Astrocyte (in vitro differentiated cells and primary cell): ENCODE measurements around the gene PRSS33. TPM values are rescaled to one million over a fixed set of nuclear protein-coding genes. Genes with fewer than 3 reads are reported as not detected.

ENCODE experiments used
- DNase-seq: peaks from one replicate; pipeline ENCODE4 v3.0.0-alpha.2; 2010; ENCODE audit warnings: low read depth
- FAIRE-seq: peaks from 2 replicates; lab custom pipeline; 2011; peaks lifted over from hg19 to GRCh38; lab: Jason Lieb, UNC
- H2AFZ ChIP-seq: 2 replicates; pipeline ENCODE4 v1.6.0; 2012; ENCODE audit warnings: low read depth, low read length, inconsistent platforms
- H3K27ac ChIP-seq: 2 replicates; pipeline ENCODE4 v1.5.1; 2011; ENCODE audit warnings: low read depth, low read length, inconsistent platforms
- H3K27me3 ChIP-seq: 2 replicates; pipeline ENCODE4 v1.6.0; 2011; ENCODE audit warnings: low read length, inconsistent platforms; ENCODE audit not compliant: insufficient read depth
- H3K36me3 ChIP-seq: 2 replicates; pipeline ENCODE4 v1.5.1; 2011; ENCODE audit warnings: low read length, inconsistent platforms; ENCODE audit not compliant: insufficient read depth
- H3K4me1 ChIP-seq: 2 replicates; pipeline ENCODE4 v1.5.1; 2011; ENCODE audit warnings: low read length, inconsistent platforms; ENCODE audit not compliant: insufficient read depth
- H3K4me2 ChIP-seq: 2 replicates; pipeline ENCODE4 v1.6.0; 2012; ENCODE audit warnings: low read length, inconsistent platforms
- H3K4me3 ChIP-seq: 2 replicates; pipeline ENCODE4 v1.5.1; 2011; ENCODE audit warnings: low read depth, mild to moderate bottlenecking, low read length, inconsistent platforms; ENCODE audit not compliant: insufficient read depth
- H3K79me2 ChIP-seq: 2 replicates; pipeline ENCODE4 v1.6.0; 2012; ENCODE audit warnings: mild to moderate bottlenecking, low read length, inconsistent platforms; ENCODE audit not compliant: insufficient read depth
- H3K9ac ChIP-seq: 2 replicates; pipeline ENCODE4 v1.6.0; 2012; ENCODE audit warnings: mild to moderate bottlenecking, low read length, inconsistent platforms
- H3K9me3 ChIP-seq: 2 replicates; pipeline ENCODE4 v1.5.1; 2012; ENCODE audit warnings: low read depth, mild to moderate bottlenecking, low read length, inconsistent platforms; ENCODE audit not compliant: insufficient read depth
- H4K20me1 ChIP-seq: 2 replicates; pipeline ENCODE4 v1.6.0; 2012; ENCODE audit warnings: low read length, inconsistent platforms; ENCODE audit not compliant: insufficient read depth
- H3K27ac Mint-ChIP-seq: one replicate; pipeline ENCODE4 v1.8.0; 2021; ENCODE audit warnings: mild to moderate bottlenecking, mixed read lengths; ENCODE audit not compliant: unreplicated experiment
- H3K27me3 Mint-ChIP-seq: one replicate; pipeline ENCODE4 v1.8.0; 2021; ENCODE audit warnings: low read depth, mixed read lengths; ENCODE audit not compliant: unreplicated experiment
- H3K36me3 Mint-ChIP-seq: one replicate; pipeline ENCODE4 v1.8.0; 2021; ENCODE audit warnings: low read depth, mixed read lengths; ENCODE audit not compliant: unreplicated experiment
- H3K4me1 Mint-ChIP-seq: one replicate; pipeline ENCODE4 v1.8.0; 2021; ENCODE audit warnings: low read depth, mixed read lengths; ENCODE audit not compliant: unreplicated experiment
- H3K4me3 Mint-ChIP-seq: one replicate; pipeline ENCODE4 v1.8.0; 2021; ENCODE audit warnings: mild to moderate bottlenecking, moderate library complexity, mixed read lengths; ENCODE audit not compliant: unreplicated experiment
- H3K9me3 Mint-ChIP-seq: one replicate; pipeline ENCODE4 v1.8.0; 2021; ENCODE audit warnings: mild to moderate bottlenecking, mixed read lengths; ENCODE audit not compliant: unreplicated experiment
- EZH2 ChIP-seq: IDR thresholded peaks from 2 replicates; pipeline ENCODE4 v1.6.1; 2012; ENCODE audit warnings: mild to moderate bottlenecking, low read length, inconsistent platforms; ENCODE audit not compliant: insufficient read depth
- total RNA-seq: library from RNA; stranded (reverse); gene quantifications from 2 replicates; pipeline ENCODE4 v1.2.1, GENCODE V29; 2021
- TF ChIP-seq, protein P1 (sequence below): IDR thresholded peaks from 2 replicates; pipeline ENCODE4 v1.5.1; 2011; ENCODE audit warnings: low read depth, mild to moderate bottlenecking, inconsistent platforms, low read length, moderate library complexity; ENCODE audit not compliant: insufficient read depth

Gene PRSS33
- total RNA-seq, 1 donor from 2014 or later = not detected

DNA sequence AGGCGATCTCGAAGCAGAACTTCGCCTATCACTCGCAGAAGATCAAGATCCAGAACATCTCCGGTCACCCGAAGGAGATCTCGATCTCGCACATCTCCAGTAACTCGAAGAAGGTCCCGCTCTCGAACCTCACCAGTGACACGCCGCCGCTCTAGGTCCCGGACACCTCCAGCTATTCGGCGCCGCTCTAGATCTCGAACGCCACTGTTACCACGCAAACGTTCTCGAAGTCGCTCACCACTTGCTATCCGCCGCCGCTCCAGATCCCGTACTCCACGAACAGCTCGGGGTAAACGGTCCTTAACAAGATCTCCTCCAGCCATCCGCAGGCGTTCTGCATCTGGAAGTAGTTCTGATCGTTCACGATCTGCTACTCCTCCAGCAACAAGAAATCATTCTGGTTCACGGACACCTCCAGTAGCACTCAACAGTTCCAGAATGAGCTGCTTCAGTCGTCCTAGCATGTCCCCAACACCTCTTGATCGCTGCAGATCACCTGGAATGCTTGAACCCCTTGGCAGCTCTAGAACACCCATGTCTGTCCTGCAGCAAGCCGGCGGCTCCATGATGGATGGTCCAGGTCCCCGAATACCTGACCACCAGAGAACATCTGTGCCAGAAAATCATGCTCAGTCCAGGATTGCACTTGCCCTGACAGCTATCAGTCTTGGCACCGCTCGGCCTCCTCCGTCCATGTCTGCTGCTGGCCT is 20.8 kb downstream of the PRSS33 start:
- Mint-ChIP-seq H3K4me1 (peaks cover 12% of the 10 kb centered on the region), H3K27ac (peak overlapping the region; percentile 20), H3K9me3 (peaks cover 2% of the 10 kb centered on the region), H3K36me3 (peaks cover 78% of the 10 kb centered on the region), H3K27me3 (no peaks in the 10 kb centered on the region), H3K4me3 (no peak overlapping the region)
- Histone ChIP-seq H3K27ac (no peak overlapping the region), H3K9me3 (peaks cover 2% of the 10 kb centered on the region), H3K36me3 (peaks cover 88% of the 10 kb centered on the region), H4K20me1 (peaks cover 100% of the 10 kb centered on the region), H3K79me2 (peaks cover 96% of the 10 kb centered on the region), H3K27me3 (no peaks in the 10 kb centered on the region), H3K4me1 (no peaks in the 10 kb centered on the region), H3K4me3 (no peak overlapping the region), H2AFZ (no peak overlapping the region), H3K9ac (no peak overlapping the region), H3K4me2 (no peak overlapping the region)
- FAIRE-seq (no peak), DNase-seq (no peak)
- TF ChIP-seq, protein P1, sequence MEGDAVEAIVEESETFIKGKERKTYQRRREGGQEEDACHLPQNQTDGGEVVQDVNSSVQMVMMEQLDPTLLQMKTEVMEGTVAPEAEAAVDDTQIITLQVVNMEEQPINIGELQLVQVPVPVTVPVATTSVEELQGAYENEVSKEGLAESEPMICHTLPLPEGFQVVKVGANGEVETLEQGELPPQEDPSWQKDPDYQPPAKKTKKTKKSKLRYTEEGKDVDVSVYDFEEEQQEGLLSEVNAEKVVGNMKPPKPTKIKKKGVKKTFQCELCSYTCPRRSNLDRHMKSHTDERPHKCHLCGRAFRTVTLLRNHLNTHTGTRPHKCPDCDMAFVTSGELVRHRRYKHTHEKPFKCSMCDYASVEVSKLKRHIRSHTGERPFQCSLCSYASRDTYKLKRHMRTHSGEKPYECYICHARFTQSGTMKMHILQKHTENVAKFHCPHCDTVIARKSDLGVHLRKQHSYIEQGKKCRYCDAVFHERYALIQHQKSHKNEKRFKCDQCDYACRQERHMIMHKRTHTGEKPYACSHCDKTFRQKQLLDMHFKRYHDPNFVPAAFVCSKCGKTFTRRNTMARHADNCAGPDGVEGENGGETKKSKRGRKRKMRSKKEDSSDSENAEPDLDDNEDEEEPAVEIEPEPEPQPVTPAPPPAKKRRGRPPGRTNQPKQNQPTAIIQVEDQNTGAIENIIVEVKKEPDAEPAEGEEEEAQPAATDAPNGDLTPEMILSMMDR = no peak
- TF ChIP-seq EZH2 = no peak

DNA sequence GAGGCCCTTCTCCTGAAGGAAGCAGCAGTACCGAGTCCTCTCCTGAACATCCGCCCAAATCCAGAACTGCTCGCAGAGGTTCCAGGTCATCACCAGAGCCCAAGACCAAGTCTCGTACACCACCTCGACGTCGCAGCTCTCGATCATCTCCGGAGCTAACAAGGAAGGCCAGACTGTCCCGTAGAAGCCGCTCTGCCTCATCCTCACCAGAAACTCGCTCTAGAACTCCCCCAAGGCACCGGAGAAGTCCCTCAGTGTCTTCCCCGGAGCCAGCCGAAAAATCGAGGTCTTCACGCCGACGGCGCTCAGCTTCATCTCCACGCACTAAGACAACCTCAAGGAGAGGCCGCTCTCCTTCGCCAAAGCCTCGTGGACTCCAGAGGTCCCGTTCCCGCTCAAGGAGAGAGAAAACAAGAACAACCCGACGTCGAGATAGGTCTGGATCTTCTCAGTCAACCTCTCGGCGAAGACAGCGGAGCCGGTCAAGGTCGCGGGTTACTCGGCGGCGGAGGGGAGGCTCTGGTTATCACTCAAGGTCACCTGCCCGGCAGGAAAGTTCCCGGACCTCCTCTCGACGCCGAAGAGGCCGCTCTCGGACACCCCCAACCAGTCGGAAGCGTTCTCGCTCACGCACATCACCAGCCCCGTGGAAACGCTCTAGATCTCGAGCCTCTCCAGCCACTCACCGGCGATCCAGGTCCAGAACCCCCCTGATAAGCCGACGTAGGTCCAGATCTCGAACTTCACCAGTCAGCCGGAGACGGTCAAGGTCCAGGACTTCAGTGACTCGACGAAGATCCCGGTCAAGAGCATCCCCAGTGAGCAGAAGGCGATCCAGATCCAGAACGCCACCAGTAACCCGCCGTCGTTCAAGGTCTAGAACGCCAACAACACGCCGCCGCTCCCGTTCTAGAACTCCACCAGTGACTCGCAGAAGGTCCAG is 21.6 kb downstream of the PRSS33 start:
- Histone ChIP-seq H3K36me3 (peaks cover 89% of the 10 kb centered on the region), H3K9me3 (peaks cover 2% of the 10 kb centered on the region), H3K9ac (no peak overlapping the region), H3K79me2 (peaks cover 100% of the 10 kb centered on the region), H3K4me2 (no peak overlapping the region), H2AFZ (no peak overlapping the region), H3K4me1 (no peaks in the 10 kb centered on the region), H3K27me3 (no peaks in the 10 kb centered on the region), H3K4me3 (no peak overlapping the region), H4K20me1 (peaks cover 100% of the 10 kb centered on the region), H3K27ac (no peak overlapping the region)
- H3K4me1 Mint-ChIP-seq = peaks cover 6% of the 10 kb centered on the region
- H3K27me3 Mint-ChIP-seq = no peaks in the 10 kb centered on the region
- H3K4me3 Mint-ChIP-seq = no peak overlapping the region
- H3K27ac Mint-ChIP-seq = no peak overlapping the region
- peaks cover 2% of the 10 kb centered on the region for H3K9me3 Mint-ChIP-seq
- DNase-seq (no peak), FAIRE-seq (no peak)
- no peak for TF ChIP-seq EZH2
- TF ChIP-seq, protein P1 = no peak
- H3K36me3 Mint-ChIP-seq = peaks cover 80% of the 10 kb centered on the region
